GM23338 (cell line): ENCODE data around the gene SFRP2. TPM values are rescaled to one million over a fixed set of nuclear protein-coding genes. Genes with fewer than 3 reads are reported as not detected.

ENCODE experiments used
- ATAC-seq: fragments of 200-7000 bp; cut with Tn5 transposase; 3 replicates; pipeline ENCODE4 v1.9.1; 2020
- DNase-seq: peaks from one replicate; pipeline ENCODE4 v3.0.0-alpha.2; 2015; ENCODE audit warnings: low spot score
- H2AFZ ChIP-seq: fragments of 200-600 bp; sonication (generic); 2 replicates; pipeline ENCODE4 v1.8.0; 2016; ENCODE audit warnings: antibody characterized with exemption, mild to moderate bottlenecking, moderate library complexity
- H3F3A ChIP-seq: fragments of 200-600 bp; sonication (generic); replicated peaks from 2 replicates; pipeline ENCODE4 v1.8.0; 2017; ENCODE audit warnings: antibody characterized with exemption, mixed run types, low read depth
- H3K27ac ChIP-seq: fragments of 200-600 bp; sonication (generic); 2 replicates; pipeline ENCODE4 v1.6.1; 2016; ENCODE audit warnings: low read depth
- H3K27me3 ChIP-seq: fragments of 200-600 bp; sonication (generic); 2 replicates; pipeline ENCODE4 v1.8.0; 2016; ENCODE audit warnings: mild to moderate bottlenecking, mixed run types, moderate library complexity; ENCODE audit not compliant: insufficient read depth
- H3K36me3 ChIP-seq: fragments of 200-600 bp; sonication (generic); 2 replicates; pipeline ENCODE4 v1.8.0; 2016; ENCODE audit warnings: mild to moderate bottlenecking; ENCODE audit not compliant: insufficient read depth
- H3K4me1 ChIP-seq: fragments of 200-600 bp; sonication (generic); 2 replicates; pipeline ENCODE4 v1.8.0; 2016; ENCODE audit warnings: mild to moderate bottlenecking, moderate library complexity; ENCODE audit not compliant: insufficient read depth
- H3K4me2 ChIP-seq: fragments of 200-600 bp; sonication (generic); 2 replicates; pipeline ENCODE4 v1.7.1; 2017; ENCODE audit warnings: mixed run types
- H3K4me3 ChIP-seq: fragments of 200-600 bp; sonication (generic); 2 replicates; pipeline ENCODE4 v1.6.1; 2016; ENCODE audit warnings: mixed run types
- H3K79me2 ChIP-seq: fragments of 200-600 bp; sonication (generic); replicated peaks from 2 replicates; pipeline ENCODE4 v1.8.0; 2017; ENCODE audit warnings: mild to moderate bottlenecking; ENCODE audit not compliant: insufficient read depth
- H3K9me2 ChIP-seq: fragments of 200-600 bp; sonication (generic); 2 replicates; pipeline ENCODE4 v1.8.0; 2017; ENCODE audit not compliant: insufficient read depth
- H4K20me1 ChIP-seq: fragments of 200-600 bp; sonication (generic); replicated peaks from 2 replicates; pipeline ENCODE4 v1.8.0; 2017; ENCODE audit warnings: mild to moderate bottlenecking; ENCODE audit not compliant: insufficient read depth
- H3K27ac Mint-ChIP-seq: 2 replicates; pipeline ENCODE4 v1.8.0; 2020; ENCODE audit warnings: inconsistent platforms, mild to moderate bottlenecking, moderate library complexity, mixed read lengths
- H3K27me3 Mint-ChIP-seq: 3 replicates; pipeline ENCODE4 v1.8.0; 2022; ENCODE audit warnings: low read depth, mild to moderate bottlenecking, moderate library complexity, mixed read lengths, inconsistent platforms; ENCODE audit not compliant: insufficient read depth, poor library complexity
- H3K36me3 Mint-ChIP-seq: 3 replicates; pipeline ENCODE4 v1.8.0; 2021; ENCODE audit warnings: low read depth, mild to moderate bottlenecking, inconsistent platforms, moderate library complexity, mixed read lengths
- H3K4me1 Mint-ChIP-seq: 3 replicates; pipeline ENCODE4 v1.8.0; 2020; ENCODE audit warnings: mild to moderate bottlenecking, inconsistent platforms, mixed read lengths
- H3K4me3 Mint-ChIP-seq: 3 replicates; pipeline ENCODE4 v1.8.0; 2021; ENCODE audit warnings: moderate library complexity, mild to moderate bottlenecking, inconsistent platforms, mixed read lengths
- H3K9me3 Mint-ChIP-seq: 3 replicates; pipeline ENCODE4 v1.8.0; 2020; ENCODE audit warnings: moderate library complexity, mild to moderate bottlenecking, inconsistent platforms, mixed read lengths
- CREB1 ChIP-seq: fragments of 250-450 bp; sonication (Bioruptor Pico); IDR thresholded peaks from 2 replicates; pipeline ENCODE4 v1.5.0; 2020; ENCODE audit warnings: low read depth, mild to moderate bottlenecking, moderate library complexity
- EZH2 ChIP-seq: fragments of 200-600 bp; sonication (generic); IDR thresholded peaks from one replicate; pipeline ENCODE4 v1.8.0; 2017; ENCODE audit warnings: antibody characterized with exemption, mild to moderate bottlenecking, low read depth; ENCODE audit not compliant: unreplicated experiment
- JUNB ChIP-seq: IDR thresholded peaks from one replicate; pipeline ENCODE4 v1.6.1; 2016; ENCODE audit warnings: antibody characterized with exemption; ENCODE audit not compliant: unreplicated experiment
- POLR2AphosphoS5 ChIP-seq: IDR thresholded peaks from 2 replicates; pipeline ENCODE4 v1.6.1; 2016; ENCODE audit warnings: antibody characterized with exemption, low read depth
- ZNF114 ChIP-seq: fragments of 250-450 bp; sonication (Bioruptor Pico); IDR thresholded peaks from 2 replicates; pipeline ENCODE4 v1.5.0; 2020; ENCODE audit warnings: mild to moderate bottlenecking, moderate library complexity
- polyA plus RNA-seq: library from polyadenylated mRNA; unstranded; fragments of >200 nt; fragmentation: Nextera tagmentation; extraction: Ambion mirVana; gene quantifications from 2 replicates; pipeline ENCODE4 v1.2.1, GENCODE V29; 2016
- total RNA-seq: library from RNA; depleted of rRNA; stranded (reverse); fragments of >200 nt; shearing (Covaris generic); gene quantifications from 2 replicates; pipeline ENCODE4 v1.2.3, GENCODE V29; 2014
- TF ChIP-seq, protein P1 (sequence below), 2 experiments: fragments of 200-600 bp in 1 of 2; sonication (generic) in 1 of 2; conservative IDR thresholded peaks; 2 replicates each; pipeline versions ENCODE4 v1.5.1 to v1.6.1; 2016 to 2017; ENCODE audit warnings: antibody characterized with exemption in 2 of 2, low read depth in 2 of 2, mild to moderate bottlenecking in 2 of 2, moderate library complexity in 1 of 2
- TF ChIP-seq, protein P2 (sequence below): IDR thresholded peaks from one replicate; pipeline ENCODE4 v1.6.1; 2018; ENCODE audit warnings: antibody characterized with exemption; ENCODE audit not compliant: unreplicated experiment
- TF ChIP-seq, protein P3 (sequence below): IDR thresholded peaks from 2 replicates; pipeline ENCODE4 v1.6.1; 2016; ENCODE audit warnings: antibody characterized with exemption

SFRP2 gene
- total and polyA plus RNA-seq, 2 experiments from 2014 or later = 219 to 286 TPM

DNA sequence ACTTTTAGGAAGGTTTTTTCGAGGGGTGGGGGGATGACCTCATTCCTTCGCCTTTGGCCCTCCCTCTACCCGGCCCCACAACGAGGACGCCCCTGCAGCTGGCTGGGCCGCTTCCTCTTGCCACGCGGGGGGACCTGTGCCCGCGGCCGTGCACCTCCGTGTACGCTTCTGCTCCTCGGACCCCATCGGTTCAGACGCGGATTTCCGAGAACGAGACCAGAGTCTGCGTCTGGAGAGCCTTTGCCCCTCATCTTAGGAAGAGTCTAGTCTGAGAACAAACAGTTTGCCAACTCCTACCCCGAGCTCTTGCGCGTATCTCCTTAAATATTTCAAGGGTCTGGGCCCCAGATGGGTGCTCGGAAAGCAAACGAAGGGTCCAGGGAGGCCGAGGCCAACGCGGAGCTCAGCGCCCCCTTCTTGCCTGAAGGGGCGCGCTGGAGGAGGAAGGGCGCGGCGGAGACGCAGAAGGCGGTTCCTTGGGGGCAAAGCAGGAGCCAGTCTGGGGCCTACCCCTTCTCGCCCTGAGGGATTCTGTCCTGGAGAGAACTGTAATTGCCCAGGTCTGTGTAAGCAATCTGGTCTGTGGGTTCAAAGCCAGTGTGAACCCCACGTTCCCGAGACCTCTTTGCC lies 3.9 kb upstream of the SFRP2 start:
- Histone ChIP-seq H2AFZ (peak overlapping the region; percentile 92), H3K4me2 (peak overlapping the region; percentile 79)
- H3K36me3 Mint-ChIP-seq = peaks cover 8% of the 10 kb centered on the region

DNA sequence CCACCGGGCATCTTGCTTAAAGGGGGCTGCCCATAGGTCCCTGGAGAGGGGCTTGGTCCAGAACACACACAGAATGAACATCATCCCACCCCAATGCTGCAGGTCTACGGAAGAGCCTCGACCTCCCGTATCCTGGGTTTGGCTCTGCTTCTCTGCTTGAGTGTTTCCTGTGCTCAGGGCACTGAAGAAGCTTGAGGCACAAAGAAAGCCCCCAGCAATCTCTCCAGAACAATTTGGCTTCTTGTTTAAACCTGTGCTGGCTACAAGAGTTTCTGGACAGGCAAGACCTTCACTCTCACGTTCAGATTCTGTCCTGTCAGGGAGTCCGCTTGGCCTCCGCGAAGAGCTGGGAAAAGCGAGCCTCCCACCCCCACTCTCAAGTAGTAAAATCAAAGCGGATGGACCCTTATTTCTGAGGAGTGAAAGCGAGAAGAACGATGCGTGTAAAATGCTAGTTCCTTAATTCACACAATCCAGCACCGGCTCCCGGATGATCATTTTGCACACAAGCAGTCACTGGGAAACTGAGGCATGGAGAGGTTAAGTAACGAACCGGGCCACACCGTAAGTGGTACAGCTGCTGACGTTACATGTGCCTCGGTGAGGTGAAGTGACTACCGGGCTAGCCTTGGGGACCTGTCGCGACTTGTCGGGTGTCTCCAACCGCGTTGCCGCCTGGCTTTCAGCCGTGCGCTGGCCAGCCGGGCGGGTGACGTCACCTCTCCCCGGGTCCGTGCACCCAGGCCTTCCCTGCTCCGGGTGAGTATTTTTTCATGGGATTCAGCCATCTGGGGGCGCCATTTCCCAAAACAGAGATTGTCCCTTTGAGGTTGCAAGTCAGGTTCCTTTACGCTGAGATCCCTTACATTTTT lies 3.1 kb upstream of the SFRP2 start:
- ATAC-seq (peak; percentile 18), DNase-seq (peak; percentile 96)
- H3K27me3 ChIP-seq = peaks cover 8% of the 10 kb centered on the region
- H3K36me3 ChIP-seq = no peaks in the 10 kb centered on the region
- H3K27ac ChIP-seq = peak overlapping the region; percentile 99; the same call in 1 of the 2 replicates
- H3K79me2 ChIP-seq = peaks cover 19% of the 10 kb centered on the region
- peak overlapping the region; percentile 79 for H3K4me2 ChIP-seq
- H3K9me3 Mint-ChIP-seq = no peaks in the 10 kb centered on the region
- H3K27ac Mint-ChIP-seq = peak overlapping the region; percentile 97
- TF ChIP-seq, protein P1, sequence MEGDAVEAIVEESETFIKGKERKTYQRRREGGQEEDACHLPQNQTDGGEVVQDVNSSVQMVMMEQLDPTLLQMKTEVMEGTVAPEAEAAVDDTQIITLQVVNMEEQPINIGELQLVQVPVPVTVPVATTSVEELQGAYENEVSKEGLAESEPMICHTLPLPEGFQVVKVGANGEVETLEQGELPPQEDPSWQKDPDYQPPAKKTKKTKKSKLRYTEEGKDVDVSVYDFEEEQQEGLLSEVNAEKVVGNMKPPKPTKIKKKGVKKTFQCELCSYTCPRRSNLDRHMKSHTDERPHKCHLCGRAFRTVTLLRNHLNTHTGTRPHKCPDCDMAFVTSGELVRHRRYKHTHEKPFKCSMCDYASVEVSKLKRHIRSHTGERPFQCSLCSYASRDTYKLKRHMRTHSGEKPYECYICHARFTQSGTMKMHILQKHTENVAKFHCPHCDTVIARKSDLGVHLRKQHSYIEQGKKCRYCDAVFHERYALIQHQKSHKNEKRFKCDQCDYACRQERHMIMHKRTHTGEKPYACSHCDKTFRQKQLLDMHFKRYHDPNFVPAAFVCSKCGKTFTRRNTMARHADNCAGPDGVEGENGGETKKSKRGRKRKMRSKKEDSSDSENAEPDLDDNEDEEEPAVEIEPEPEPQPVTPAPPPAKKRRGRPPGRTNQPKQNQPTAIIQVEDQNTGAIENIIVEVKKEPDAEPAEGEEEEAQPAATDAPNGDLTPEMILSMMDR (conservative IDR thresholded peaks at IDR 0.05; ENCODE audit: low read depth in 2 of 2) = peak; percentile 62 to 84
- no peak for TF ChIP-seq ZNF114
- TF ChIP-seq, protein P2, sequence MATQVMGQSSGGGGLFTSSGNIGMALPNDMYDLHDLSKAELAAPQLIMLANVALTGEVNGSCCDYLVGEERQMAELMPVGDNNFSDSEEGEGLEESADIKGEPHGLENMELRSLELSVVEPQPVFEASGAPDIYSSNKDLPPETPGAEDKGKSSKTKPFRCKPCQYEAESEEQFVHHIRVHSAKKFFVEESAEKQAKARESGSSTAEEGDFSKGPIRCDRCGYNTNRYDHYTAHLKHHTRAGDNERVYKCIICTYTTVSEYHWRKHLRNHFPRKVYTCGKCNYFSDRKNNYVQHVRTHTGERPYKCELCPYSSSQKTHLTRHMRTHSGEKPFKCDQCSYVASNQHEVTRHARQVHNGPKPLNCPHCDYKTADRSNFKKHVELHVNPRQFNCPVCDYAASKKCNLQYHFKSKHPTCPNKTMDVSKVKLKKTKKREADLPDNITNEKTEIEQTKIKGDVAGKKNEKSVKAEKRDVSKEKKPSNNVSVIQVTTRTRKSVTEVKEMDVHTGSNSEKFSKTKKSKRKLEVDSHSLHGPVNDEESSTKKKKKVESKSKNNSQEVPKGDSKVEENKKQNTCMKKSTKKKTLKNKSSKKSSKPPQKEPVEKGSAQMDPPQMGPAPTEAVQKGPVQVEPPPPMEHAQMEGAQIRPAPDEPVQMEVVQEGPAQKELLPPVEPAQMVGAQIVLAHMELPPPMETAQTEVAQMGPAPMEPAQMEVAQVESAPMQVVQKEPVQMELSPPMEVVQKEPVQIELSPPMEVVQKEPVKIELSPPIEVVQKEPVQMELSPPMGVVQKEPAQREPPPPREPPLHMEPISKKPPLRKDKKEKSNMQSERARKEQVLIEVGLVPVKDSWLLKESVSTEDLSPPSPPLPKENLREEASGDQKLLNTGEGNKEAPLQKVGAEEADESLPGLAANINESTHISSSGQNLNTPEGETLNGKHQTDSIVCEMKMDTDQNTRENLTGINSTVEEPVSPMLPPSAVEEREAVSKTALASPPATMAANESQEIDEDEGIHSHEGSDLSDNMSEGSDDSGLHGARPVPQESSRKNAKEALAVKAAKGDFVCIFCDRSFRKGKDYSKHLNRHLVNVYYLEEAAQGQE = no peak
- TF ChIP-seq JUNB = no peak
- TF ChIP-seq EZH2 = no peak
- peak; percentile 95 for TF ChIP-seq CREB1 (CRISPR knock-in tag)
- peaks cover 15% of the 10 kb centered on the region for H3K36me3 Mint-ChIP-seq
- peak overlapping the region; percentile 89 for H3K4me3 ChIP-seq
- peaks cover 42% of the 10 kb centered on the region for H3K27me3 Mint-ChIP-seq
- H3K4me1 Mint-ChIP-seq = peaks cover 37% of the 10 kb centered on the region
- H3K9me2 ChIP-seq = no peaks in the 10 kb centered on the region
- no peak overlapping the region for H2AFZ ChIP-seq
- H3K4me3 Mint-ChIP-seq = peak overlapping the region; percentile 99
- H4K20me1 ChIP-seq = peaks cover 11% of the 10 kb centered on the region
- peaks cover 16% of the 10 kb centered on the region; the same call in 1 of the 2 replicates for H3F3A ChIP-seq
- H3K4me1 ChIP-seq = peaks cover 23% of the 10 kb centered on the region

More for the DNA sequence above, 3.9 kb upstream of the SFRP2 start:
- peaks cover 37% of the 10 kb centered on the region for H3K4me1 Mint-ChIP-seq
- Histone ChIP-seq H3K27me3 (peaks cover 8% of the 10 kb centered on the region), H3K4me1 (peaks cover 23% of the 10 kb centered on the region), H3F3A (peaks cover 16% of the 10 kb centered on the region; the same call in 1 of the 2 replicates), H3K79me2 (peaks cover 11% of the 10 kb centered on the region), H3K9me2 (no peaks in the 10 kb centered on the region), H3K27ac (peak overlapping the region; percentile 57; the same call in 1 of the 2 replicates), H4K20me1 (peaks cover 4% of the 10 kb centered on the region; the same call in 1 of the 2 replicates), H3K36me3 (no peaks in the 10 kb centered on the region), H3K4me3 (peak overlapping the region; percentile 89)
- no peaks in the 10 kb centered on the region for H3K9me3 Mint-ChIP-seq
- peak; percentile 37 for TF ChIP-seq POLR2AphosphoS5
- TF ChIP-seq, protein P3, sequence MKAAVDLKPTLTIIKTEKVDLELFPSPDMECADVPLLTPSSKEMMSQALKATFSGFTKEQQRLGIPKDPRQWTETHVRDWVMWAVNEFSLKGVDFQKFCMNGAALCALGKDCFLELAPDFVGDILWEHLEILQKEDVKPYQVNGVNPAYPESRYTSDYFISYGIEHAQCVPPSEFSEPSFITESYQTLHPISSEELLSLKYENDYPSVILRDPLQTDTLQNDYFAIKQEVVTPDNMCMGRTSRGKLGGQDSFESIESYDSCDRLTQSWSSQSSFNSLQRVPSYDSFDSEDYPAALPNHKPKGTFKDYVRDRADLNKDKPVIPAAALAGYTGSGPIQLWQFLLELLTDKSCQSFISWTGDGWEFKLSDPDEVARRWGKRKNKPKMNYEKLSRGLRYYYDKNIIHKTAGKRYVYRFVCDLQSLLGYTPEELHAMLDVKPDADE = no peak
- TF ChIP-seq, protein P1 (conservative IDR thresholded peaks at IDR 0.05; ENCODE audit: low read depth in 2 of 2) = peak; percentile 8 to 60; a peak in 3 of 4 replicates
- peaks cover 42% of the 10 kb centered on the region for H3K27me3 Mint-ChIP-seq
- DNase-seq (peak; percentile 73), ATAC-seq (peak; percentile 16)
- H3K27ac Mint-ChIP-seq = peak overlapping the region; percentile 89
- H3K4me3 Mint-ChIP-seq = peak overlapping the region; percentile 99
